ENCODE data around the gene TXNDC2. TPM values are rescaled to one million over a fixed set of nuclear protein-coding genes. Genes with fewer than 3 reads are reported as not detected.
A peak's percentile ranks its signal among the peaks of the same experiment; 100 is the strongest.

The TXNDC2 gene
- total RNA-seq, 3 donors from 2014 or later (not counting 1 experiment from before 2014, with no cell fraction given), result not detected

DNA sequence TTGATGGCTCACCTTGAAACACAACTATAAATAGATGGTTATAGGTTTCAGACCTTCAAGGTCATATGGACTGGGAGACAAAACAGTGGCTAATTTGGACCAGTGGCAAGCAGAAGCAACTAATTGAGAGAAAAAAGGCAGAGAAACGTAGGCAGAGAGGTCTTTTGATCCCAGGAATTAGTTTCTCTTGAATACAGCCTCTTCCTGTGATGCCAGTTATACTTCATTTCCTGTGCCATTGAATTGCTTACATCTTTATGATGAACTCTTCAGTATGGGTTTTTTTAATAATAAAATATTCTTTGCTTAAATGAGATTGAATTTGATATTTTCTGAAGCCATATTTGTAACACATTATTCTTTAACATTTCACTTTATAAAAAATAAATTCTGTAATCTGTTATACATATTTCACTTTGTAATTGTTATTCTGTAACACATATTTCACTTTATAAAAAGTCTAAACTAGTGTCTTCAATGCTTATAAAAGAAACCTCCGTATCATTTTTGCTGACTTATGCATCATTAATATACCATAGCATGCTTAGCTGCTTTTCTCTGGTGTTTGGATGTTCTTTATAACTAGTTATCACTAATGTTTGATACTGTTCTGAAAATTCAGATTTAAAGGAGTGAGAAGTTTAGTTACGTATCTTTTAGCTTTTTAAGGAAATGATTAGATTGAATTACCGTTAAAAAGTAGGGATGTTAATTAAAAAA is 37.0 kb downstream of the TXNDC2 start:
- TF ChIP-seq, protein P1, sequence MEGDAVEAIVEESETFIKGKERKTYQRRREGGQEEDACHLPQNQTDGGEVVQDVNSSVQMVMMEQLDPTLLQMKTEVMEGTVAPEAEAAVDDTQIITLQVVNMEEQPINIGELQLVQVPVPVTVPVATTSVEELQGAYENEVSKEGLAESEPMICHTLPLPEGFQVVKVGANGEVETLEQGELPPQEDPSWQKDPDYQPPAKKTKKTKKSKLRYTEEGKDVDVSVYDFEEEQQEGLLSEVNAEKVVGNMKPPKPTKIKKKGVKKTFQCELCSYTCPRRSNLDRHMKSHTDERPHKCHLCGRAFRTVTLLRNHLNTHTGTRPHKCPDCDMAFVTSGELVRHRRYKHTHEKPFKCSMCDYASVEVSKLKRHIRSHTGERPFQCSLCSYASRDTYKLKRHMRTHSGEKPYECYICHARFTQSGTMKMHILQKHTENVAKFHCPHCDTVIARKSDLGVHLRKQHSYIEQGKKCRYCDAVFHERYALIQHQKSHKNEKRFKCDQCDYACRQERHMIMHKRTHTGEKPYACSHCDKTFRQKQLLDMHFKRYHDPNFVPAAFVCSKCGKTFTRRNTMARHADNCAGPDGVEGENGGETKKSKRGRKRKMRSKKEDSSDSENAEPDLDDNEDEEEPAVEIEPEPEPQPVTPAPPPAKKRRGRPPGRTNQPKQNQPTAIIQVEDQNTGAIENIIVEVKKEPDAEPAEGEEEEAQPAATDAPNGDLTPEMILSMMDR (IDR thresholded peaks at IDR 0.05), result no peak
- H3K4me1 Mint-ChIP-seq, result peaks cover 36 to 45% of the 10 kb centered on the region in 2 donors
- no peaks in the 10 kb centered on the region for H3K27me3 ChIP-seq (ENCODE audit: control insufficient read depth, insufficient read depth, low read length)
- H3K36me3 ChIP-seq (ENCODE audit: control insufficient read depth, insufficient read depth, low read length), result no peaks in the 10 kb centered on the region
- H3K4me3 Mint-ChIP-seq, result peak overlapping the region; percentile 62
- peaks cover 16% of the 10 kb centered on the region for H3K4me1 ChIP-seq (ENCODE audit: control insufficient read depth, insufficient read depth, low read length)
- H3K9me3 Mint-ChIP-seq, result no peaks in the 10 kb centered on the region
- no peak for DNase-seq
- no peak overlapping the region for H3K27ac ChIP-seq (ENCODE audit: low read length)
- H3K27me3 Mint-ChIP-seq (ENCODE audit: low read depth in 2 of 2), result no peaks in the 10 kb centered on the region
- no peak for ATAC-seq
- peak overlapping the region in 1 of 2 donors; percentile 29 for H3K27ac Mint-ChIP-seq
- WGBS (ENCODE audit: insufficient coverage), result 74% methylated on average over 3 of the region's 4 CpGs
- H3K4me3 ChIP-seq (ENCODE audit: low read length), result no peak overlapping the region
- intact Hi-C loops (cut with micrococcal nuclease), result no loop called here
- no peaks in the 10 kb centered on the region for H3K9me3 ChIP-seq (ENCODE audit: control insufficient read depth, insufficient read depth, low read length)
- H3K36me3 Mint-ChIP-seq, result no peaks in the 10 kb centered on the region

DNA sequence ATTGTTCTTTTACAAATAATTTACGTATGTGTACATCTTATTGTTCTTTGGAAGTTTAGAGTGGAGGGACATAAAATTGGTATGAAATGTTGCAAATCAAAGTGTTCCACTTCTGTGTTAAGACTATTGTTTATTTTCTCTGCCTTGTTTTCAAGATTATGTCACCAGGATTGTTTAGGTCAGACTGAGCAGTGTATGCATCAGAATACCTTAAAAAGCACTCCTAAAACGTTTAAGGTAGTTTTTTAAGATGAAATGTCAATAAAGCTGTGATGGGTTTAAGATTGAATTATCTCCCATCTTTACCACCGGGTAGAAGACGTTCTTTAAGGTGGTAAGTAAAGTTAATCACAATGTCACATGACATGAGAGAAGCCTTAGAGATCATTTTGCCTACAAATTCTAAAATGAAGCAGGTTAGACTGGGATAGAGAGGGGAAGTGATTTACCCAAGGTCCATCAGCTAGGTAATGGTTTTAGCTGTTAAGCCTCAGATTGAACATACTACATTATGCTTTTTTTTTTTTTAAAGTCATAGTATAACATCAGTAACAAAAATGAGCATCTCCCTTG is 38.7 kb downstream of the TXNDC2 start:
- Mint-ChIP-seq H3K27me3 (ENCODE audit: low read depth in 2 of 2) (no peaks in the 10 kb centered on the region), H3K9me3 (no peaks in the 10 kb centered on the region), H3K4me1 (peaks cover 51 to 60% of the 10 kb centered on the region in 2 donors), H3K27ac (peak overlapping the region; percentile 37 to 70), H3K36me3 (no peaks in the 10 kb centered on the region), H3K4me3 (peak overlapping the region; percentile 32)
- WGBS (ENCODE audit: insufficient coverage), result 67% methylated on average over 1 of the region's 4 CpGs
- Histone ChIP-seq H3K27ac (ENCODE audit: low read length) (no peak overlapping the region), H3K27me3 (ENCODE audit: control insufficient read depth, insufficient read depth, low read length) (no peaks in the 10 kb centered on the region), H3K36me3 (ENCODE audit: control insufficient read depth, insufficient read depth, low read length) (no peaks in the 10 kb centered on the region), H3K4me3 (ENCODE audit: low read length) (no peak overlapping the region), H3K9me3 (ENCODE audit: control insufficient read depth, insufficient read depth, low read length) (no peaks in the 10 kb centered on the region), H3K4me1 (ENCODE audit: control insufficient read depth, insufficient read depth, low read length) (peaks cover 12% of the 10 kb centered on the region)
- intact Hi-C loops (cut with micrococcal nuclease), result no loop called here
- TF ChIP-seq, protein P1 (IDR thresholded peaks at IDR 0.05), result no peak
- ATAC-seq, result no peak
- DNase-seq, result no peak

DNA sequence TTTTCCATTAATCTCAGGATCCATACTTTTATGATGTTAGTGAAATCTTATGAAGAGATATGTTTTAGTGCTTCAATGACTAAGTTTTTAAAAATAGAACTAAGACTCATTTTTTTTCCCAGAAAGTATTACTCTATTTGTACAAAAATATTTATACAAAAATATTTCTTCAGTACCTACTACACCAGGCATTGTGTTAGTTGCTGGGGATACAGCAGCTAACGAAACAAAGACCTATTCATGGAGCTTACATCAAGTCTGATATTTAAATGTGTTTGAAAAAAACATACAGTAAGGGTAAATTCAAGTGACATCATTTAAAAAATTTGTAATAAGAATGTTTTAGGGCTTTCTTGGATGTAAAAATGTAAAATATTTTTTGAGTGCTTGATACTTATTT is 39.6 kb downstream of the TXNDC2 start:
- Mint-ChIP-seq H3K9me3 (no peaks in the 10 kb centered on the region), H3K27me3 (ENCODE audit: low read depth in 2 of 2) (no peaks in the 10 kb centered on the region), H3K4me3 (no peak overlapping the region), H3K27ac (no peak overlapping the region), H3K36me3 (no peaks in the 10 kb centered on the region), H3K4me1 (peaks cover 53 to 64% of the 10 kb centered on the region in 2 donors)
- Histone ChIP-seq H3K4me1 (ENCODE audit: control insufficient read depth, insufficient read depth, low read length) (peaks cover 7% of the 10 kb centered on the region), H3K4me3 (ENCODE audit: low read length) (no peak overlapping the region), H3K36me3 (ENCODE audit: control insufficient read depth, insufficient read depth, low read length) (no peaks in the 10 kb centered on the region), H3K9me3 (ENCODE audit: control insufficient read depth, insufficient read depth, low read length) (no peaks in the 10 kb centered on the region), H3K27ac (ENCODE audit: low read length) (no peak overlapping the region), H3K27me3 (ENCODE audit: control insufficient read depth, insufficient read depth, low read length) (no peaks in the 10 kb centered on the region)
- WGBS (ENCODE audit: insufficient coverage), result no CpG with 5 or more reads among the region's 1 CpG
- TF ChIP-seq, protein P1 (IDR thresholded peaks at IDR 0.05), result no peak
- ATAC-seq, result no peak
- no peak for DNase-seq
- intact Hi-C loops (cut with micrococcal nuclease), result no loop called here
